Esophagus mucosa (tissue), 1 donor: ENCODE results near the gene SIVA1. TPM values are rescaled to one million over a fixed set of nuclear protein-coding genes. Genes with fewer than 3 reads are reported as not detected.
"Not testable (repeated sequence)": the region's sequence is repeated elsewhere in the genome, so short reads cannot be mapped to it uniquely, and the experiment has no call there.

Experiments used
- ATAC-seq: fragments of 200-7000 bp; cut with Tn5 transposase; one replicate; pipeline ENCODE4 v1.9.1; 2020
- total RNA-seq: library from RNA; stranded (reverse); gene quantifications from one replicate; pipeline ENCODE4 v1.2.4, GENCODE V29; 2023
- donor health status: DM: yes; HTN: yes; CAD: no.

SIVA1 gene
- total RNA-seq, 1 donor from 2014 or later: 51.6 TPM

DNA sequence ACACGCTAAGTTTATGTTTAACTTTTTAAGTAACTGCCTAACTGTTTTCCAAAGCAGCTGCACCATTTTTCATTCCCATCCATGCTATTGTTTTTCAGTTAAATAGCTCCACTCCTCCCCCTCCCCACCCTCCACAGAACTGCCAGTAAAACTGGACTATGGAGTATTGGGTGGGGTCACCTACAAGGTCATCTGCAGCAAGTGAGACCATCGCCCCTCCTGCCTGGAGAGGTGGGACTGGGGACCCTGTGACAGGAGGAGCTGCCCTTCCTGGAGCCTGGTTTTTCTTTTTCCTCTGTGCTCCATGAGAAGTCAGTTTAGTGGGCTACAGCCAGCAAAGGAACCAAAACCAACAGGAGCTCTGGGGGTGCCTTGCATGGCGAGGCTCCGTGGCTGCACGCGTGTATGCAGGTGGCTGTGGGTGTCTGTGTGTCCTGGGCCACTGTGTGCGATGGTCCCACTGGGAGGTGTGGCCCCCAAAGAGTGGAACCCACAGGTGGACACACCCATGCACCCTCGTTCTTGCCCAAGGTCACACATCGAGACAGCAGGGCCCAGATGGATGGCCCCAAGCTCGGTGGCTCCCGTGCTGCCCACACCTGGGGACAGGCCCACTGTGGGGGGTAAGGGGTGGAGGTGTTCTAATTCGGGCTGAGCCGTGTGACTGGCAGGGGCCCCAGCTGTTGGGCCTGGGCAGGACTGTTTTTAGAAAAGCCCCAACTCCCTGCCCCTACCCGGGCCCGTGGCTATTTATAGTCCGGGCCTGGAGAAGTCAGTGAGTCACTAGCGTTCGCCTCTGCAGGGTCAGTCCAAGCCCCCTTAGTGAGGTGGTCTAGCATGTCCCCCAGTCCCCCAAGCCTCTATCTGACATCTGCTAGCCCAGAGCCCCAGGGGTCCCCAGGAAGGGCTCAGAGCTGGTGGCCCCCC is 31.2 kb upstream of the SIVA1 start:
- no peak for ATAC-seq

DNA sequence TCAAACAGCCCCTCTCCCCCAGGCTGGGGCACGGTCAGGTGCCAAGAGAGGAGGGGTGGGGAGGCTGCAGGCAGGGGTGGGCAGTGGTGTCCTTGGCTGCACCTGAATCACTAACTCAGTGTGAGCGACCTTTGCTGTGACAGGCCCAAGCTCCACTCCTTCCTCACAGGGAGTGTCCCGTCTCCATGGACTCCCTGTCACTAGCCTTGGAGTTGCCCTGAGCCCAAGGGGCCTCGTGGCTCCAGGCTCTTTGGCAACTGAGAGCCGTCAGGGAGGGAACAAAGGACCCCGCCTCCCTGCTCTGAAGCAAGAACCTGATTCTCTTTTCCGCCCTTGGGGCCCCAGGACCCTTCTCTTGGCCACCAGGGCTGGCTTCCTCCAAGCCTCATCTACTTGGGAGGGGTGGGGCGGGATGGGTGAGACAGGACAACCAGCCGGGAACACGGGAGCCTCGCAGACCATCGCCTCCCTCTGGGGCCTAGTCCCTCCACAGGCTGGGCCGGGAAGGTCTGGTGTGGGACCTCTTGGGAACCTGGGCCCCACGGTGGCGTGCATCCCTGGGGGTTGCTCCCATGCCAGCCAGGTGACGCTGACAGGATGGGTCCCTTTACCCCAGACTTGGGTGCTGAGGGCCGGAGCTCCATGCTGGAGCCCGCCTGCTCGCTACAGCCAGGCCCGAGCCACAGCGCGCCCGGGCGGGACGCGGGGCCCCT is 29.9 kb upstream of the SIVA1 start:
- ATAC-seq: peak; percentile 7

DNA sequence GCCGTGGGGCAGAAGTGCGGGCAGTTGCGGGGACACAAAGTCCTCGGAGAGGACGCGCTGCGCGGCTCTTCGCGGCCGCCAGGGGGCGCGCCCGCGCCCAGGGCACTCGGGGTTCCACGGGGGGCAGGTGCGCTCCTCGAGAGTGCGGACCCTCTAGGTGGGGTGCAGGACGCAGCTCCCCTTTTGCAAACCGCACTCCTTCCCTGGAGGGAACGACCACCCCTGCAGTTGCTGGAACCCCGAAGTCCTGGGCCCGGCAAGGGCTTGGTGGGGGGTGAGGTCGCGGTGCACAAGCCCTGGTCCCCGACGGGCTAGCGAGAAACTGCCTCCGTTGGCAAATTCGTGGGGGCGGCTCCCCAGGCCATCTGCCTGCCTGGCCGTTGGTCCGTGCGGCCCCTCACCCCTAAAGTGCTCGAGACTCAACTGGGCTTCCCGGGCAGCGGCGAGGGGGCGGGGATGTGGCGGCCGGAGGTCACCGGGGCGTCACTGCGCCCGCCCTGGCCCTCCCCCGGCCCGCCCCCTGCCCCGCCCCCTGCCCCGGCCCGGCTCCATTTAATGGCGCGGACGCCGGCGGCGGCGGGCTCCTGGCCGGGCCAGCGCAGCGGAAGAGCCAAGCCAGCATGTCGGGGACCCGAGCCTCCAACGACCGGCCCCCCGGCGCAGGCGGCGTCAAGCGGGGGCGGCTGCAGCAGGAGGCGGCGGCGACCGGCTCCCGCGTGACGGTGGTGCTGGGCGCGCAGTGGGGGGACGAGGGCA is 29.1 kb upstream of the SIVA1 start, which contains the start of gene ADSS1:
Gene ADSS1, plus strand, starts transcription at position 579 of the 756 bp plus-strand sequence. Its CDS starts 42 bp downstream, at position 621.
- ATAC-seq: peak; percentile 60

DNA sequence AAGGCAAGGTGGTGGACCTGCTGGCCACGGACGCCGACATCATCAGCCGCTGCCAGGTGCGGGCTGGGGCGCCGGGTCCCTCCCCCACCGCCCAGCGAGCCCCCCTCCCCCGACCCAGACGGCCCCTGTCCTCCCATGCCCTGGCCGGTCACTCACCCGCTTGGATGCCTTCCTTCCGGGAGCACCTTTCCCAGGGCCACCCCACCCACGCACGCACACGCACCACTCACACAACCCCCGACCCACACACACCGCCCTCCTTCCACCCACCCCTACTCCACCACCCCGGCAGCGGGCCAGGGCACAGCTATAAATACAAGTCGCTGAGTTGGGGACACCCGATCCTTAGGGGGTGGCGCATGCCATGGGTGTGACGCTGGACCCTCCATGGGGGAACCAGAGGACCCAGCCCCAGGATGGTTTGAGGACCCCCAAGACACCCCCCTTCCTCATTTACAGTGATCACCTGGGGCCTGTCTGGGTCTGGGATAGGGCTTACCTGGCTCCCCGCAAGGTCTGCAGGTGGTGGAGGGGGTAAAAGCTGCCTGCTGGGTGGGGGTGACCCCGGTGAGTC is 28.5 kb upstream of the SIVA1 start:
- ATAC-seq: peak; percentile 34

DNA sequence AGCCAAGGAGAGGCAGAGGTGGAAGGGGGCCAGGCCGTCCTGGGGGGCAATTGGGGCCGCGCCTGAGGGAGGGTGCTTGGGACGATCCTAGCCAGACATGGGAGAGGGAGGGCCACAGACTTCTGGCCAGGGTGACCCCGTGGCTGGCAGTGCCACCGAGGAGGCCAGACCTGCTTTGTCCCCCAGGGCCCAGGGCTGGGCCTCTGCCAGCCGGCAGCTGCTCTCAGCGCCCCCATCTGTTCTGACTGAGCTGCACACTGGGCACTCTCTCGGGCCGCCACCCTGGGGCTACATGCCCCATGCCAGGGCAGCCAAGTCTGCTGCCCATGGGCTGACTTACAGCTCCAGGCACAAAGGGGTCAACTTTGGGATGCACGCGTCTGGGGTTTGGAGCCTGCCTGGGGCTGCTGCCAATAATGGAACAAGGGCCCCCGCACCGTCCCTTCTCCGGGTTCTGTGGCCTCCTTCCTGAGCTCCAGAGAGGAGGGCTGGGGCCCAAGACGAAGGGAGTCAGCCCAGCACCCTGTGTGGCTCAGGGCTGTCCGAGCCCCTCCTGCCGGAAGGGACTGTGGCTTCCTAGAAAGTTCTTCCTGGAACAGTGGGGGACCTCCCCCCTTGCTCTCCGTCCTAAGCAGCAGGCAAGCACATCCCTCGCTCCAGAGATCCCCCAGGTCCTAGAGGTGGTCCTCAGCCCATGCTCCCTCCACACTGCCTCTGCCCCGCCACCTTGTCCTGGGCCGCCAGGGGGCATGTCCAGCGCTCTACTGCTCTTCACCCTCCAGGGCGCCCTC is 27.8 kb upstream of the SIVA1 start:
- ATAC-seq: peak; percentile 24

DNA sequence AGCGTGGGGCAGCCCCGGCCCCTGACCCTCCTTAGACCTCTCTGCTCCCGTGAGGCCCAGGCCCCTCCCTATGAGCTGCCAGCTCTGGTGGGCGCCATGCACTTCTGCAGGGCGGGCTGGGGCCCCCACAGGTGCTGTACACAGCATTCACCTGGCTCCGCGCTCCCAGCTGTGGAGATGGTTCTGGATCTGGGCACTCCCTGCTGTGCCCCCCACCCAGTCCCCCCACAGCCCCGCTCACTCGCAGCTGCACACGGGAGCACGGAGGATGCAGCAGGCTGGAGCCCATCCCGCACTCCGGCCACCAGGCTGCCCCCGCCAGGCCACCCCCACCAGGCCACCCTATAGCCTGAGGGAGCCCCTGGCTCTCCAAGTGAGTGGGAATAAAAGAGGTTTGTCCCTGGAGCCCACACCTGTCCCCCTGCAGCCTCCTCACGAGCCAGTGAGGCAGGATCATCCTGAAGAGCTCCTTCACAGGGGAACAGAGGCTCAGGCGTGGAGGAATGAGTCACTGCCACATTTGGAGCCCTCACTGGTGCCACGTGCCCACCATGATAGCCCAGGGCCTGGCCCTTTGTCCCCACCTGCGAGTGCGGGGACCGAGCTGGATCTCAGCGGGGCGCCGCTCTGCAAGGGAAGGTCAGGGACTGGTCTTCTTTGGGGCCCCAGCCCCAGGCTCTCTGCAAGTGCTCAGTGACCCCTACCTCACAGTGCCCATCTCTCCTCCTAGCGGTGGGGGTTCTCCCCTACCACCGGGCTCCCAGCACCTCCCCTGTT is 27.0 kb upstream of the SIVA1 start:
- ATAC-seq: no peak

DNA sequence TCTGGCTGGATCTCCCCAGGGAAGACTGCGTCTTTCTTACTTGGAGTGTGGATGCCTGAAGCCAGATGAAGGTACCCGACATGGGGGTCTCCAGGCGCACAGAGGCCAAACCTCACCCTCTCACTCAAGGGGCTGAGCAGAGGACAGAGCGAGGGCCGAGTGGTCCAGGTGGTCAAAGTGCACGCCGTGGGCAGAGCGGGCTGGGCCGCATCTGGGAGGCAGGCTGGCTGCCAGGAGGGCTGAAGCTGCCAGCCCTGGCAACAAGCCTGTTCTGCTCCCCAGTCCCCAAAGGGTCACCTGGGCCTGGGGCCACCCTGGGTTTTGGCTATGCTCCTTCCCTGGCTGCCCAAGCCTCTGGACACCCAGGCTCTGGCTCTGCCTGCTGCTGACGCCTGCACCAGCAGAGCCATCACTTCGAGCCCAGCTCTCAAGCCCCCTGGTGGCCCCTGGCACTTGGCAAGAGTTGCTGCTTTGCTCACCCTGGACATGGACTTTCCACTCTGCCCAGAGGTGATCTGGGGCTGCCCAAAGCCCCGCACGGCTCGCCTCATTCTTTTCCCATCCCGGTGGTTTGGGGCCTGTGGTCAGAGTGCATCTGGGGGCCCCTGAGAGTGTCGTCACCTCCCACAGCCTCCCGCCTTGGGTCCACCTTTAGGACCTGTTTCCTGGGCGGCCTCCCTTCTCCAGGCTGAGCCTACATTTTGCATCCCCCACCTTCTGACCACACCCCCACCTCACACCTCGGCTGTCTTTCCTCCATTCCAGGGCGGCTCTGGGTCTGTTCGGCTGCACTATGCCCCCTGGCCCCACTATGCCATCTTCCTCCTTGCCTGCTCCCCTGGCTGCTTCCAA is 26.1 kb upstream of the SIVA1 start:
- no peak for ATAC-seq

DNA sequence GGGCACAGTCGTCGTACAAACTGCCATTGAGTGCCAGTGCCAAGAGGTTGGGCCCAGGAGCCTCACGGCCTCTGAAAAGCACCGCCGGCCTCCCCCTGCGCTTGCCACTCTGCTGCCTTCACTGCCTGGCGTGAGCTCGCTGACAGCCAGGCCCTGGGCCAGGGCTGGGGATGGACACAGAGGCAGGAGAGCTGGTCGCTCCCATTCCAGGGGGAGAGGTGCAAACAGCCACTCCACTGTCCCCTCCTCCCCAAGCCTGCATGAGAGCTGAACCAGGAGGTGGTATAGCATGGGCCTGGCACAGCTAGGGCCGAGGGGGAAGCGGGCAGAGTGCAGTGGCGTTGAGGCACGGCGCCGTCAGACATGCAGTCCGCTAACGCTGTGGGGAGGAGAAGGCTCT is 24.3 kb upstream of the SIVA1 start:
- no peak for ATAC-seq

DNA sequence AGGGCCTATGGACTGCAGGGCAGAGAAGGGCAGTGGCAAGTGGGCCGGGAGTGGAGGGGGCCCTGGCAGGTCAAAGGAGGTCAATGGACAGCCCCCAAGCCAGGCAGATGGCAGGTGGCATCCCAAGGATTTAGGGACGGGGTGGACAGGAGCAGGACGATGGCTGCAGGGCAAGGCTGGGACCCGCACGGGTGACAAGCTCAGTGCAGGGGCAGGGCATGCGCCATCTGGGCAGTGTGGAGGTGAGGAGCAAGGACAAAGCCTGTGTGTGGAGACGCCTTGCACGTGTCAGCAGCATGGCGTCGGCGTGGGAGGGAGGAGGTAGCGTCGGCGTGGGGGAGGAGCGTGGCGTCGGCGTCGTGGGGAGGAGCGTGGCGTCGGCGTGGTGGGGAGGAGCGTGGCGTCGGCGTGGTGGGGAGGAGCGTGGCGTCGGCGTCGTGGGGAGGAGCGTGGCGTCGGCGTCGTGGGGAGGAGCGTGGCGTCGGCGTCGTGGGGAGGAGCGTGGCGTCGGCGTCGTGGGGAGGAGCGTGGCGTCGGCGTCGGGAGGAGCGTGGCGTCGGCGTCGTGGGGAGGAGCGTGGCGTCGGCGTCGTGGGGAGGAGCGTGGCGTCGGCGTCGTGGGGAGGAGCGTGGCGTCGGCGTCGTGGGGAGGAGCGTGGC is 23.6 kb upstream of the SIVA1 start:
- not testable (repeated sequence) for ATAC-seq

DNA sequence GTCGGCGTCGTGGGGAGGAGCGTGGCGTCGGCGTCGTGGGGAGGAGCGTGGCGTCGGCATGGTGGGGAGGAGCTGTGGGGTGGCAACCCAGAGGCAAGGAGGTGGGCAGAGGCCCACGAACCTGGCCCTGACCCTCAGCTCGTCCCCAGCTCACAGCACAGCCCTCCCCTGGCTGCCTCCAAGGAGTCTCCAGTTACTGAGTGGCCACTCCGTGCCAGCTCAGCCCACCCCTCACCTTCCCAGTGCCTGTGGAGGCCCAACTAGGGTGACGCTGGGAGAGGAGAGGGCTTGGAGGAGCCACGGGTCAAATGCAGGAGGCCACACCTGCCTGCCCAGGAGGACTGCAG is 23.1 kb upstream of the SIVA1 start:
- ATAC-seq: no peak

DNA sequence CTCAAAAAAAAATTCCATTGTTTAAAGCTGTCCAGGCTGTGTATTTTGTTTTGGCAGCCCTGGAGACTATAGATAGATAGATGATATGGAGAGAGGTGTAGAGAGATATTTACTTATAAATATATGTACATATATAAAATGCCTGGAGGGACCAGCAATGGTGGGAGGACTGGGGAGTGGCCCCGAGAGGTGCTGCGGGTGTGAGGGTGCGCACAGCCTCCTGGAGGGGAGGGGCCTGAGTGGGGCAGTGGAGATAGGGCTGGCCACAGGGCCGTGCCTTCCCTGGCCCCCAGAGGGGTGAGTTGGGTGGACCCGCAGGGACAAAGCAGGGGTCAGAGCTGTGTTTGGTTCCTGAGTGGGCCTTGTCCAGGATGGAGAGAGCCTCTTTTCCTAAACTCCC is 22.5 kb upstream of the SIVA1 start:
- ATAC-seq: no peak

DNA sequence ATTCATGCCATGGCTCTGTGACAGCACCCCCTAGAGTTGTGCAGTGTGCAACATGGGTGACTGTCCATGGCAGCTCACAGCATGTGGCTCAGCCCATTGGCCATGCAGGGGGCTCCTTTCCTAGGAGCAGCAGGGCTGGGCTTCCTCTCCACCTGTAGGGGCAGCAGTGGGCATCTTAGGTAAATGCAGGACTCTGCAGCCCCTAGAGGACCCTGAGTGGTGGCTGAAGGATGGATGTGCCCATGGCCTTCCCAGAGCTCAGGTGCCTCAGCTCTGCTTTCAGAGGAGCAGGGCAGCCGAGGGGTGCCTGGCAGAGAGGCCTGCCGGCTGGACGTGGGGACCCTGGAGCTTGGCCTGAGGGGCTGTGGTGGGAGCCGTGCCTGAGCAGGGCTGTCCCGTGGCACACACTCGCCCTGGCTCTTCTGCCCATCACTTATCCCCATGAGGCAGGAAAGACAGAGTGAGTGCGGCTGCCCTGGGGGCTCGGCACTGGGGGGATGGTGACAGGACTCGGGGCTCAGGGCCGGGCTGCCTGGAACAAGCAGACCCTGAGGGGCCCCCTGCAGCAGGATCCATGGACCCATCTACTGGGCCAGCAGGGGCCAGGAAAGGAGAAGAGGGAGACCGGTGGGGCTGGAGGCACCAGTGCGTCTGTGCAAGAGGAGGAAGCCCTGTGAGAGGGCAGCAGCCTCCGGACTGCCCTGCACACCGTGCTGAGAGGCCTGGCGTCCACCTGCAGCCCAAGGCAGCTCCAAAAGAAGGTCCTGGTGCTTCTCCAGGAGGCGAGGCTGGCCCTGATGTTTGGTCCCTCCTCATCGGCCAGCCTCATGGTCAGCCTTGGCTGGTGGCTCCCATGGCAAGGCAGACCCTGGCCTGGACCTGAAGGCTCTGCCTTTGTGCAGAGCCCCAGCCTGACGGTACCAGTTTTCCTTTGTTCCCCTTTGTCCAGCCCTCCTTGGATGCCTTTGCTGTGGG is 21.3 kb upstream of the SIVA1 start:
- ATAC-seq: no peak

DNA sequence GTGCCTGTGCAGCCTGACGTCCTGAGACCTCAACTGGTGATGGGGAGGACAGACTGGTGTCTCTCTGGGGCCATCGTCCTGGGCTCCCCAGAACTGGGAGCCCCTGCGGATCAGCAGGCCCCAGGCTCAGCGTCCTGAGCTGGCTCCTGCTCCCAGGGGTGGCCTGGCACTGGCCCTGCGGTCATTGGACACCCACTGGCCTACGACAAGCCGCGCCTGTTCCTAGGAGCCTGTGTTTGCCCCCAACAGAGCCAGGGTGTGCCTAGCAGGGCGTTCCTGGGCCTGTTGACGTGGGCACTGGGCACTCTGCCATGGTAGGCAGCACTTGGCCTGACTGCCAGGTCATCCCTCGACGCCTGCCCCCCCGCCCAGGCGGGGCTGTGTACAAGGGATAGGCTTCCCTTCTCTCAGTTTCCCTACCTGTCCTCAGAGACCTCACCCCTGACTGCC is 20.6 kb upstream of the SIVA1 start:
- peak; percentile 76 for ATAC-seq

DNA sequence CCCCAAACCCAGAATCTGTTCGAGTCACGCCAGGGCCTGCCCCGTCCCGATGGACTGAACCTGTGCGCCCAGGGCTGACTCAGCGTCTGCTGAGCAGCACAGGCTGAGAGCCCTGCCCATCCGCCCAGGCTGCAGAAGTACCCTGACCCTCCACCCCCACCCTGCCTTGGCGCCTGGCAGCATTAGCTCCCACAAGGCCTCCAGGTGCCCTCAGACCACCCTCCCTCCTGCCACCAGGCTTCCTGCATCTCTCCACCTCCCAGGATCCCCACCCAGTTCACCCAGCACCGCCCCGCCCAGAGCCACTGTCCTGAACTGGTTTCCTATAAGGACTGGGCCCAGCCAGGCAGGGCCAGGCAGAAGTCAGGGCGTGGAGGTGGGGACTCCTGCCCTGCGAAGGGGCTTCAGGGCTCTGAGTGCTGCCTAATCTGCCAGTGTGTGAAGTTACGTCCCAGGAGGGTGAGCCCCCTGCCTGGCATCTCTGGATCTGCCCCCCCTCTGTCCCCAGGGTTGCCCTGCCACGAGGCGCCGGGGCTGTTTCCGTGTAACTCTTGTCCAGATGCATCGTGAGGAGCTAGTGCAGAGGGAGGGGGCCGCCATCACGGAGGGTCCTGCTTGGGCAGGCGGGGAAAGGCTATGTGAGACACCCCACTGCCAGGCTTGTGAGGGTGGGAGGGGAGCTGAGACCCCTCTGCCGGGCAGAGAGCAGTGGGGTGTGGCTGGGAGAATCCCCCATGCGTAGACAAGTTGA is 19.8 kb upstream of the SIVA1 start:
- ATAC-seq: peak; percentile 71

DNA sequence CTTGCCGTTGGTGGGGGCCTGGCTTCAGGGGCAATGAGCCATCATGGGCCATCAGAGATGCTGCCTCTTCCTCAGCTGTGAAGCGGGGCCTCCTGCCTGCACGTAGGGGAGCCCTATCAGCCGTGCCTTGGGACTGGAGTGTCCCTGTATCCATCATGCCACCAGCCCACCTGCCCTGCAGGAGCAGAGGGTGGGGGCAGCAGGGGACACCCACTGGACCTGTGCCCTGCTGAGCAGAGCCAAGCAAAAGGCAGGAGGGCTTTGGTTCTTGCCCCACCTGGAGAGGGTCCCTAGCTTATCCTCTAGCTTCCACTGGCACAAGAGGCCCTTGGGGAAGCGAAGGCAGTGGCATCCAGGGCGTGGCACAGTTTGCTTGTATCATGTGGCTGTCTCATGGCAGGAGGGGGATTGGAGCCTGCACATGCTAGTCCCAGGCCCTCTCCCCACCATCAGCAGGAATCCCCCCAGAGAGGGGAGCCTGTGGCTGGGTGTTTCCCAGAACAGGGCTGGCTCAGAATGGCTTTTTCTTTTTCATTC is 18.8 kb upstream of the SIVA1 start:
- ATAC-seq: no peak

DNA sequence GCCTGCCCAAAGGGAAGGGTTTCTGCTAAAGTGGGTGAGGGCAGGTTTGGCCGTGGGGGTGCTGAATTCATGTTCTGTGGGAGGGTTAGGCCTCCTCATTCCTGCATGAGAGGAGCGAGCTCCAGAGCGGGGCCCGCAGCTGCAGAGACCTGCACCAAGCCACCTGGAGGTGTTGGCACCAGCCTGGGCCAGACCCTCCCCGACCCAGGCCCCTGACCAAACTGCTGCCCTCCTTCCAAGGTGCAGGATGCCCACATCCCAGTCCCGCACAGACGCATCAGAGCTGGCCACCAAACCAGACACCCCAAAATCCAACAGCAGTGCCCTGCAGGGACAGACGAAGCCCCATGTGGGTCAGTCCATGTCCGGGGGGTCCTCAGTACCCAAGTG is 18.4 kb upstream of the SIVA1 start:
- ATAC-seq: no peak
